Measurements from ENCODE around the gene NRG2. TPM values are rescaled to one million over a fixed set of nuclear protein-coding genes. Genes with fewer than 3 reads are reported as not detected.

The NRG2 gene
- total and polyA plus RNA-seq, 7 experiments from 2014 or later = 0.05 to 0.22 (median 0.12) TPM; not detected in 3

- H3K4me3 Mint-ChIP-seq = no peak overlapping the region
- H3K9me3 ChIP-seq (ENCODE audit: control insufficient read depth in 2 of 3, low read length in 3 of 3) = no peaks in the 10 kb centered on the region
- ChIA-PET CTCF (interaction anchor here (0.7 kb wide), 1 partner anchor 345 kb away, joined by 3 read pairs; no protein-coding TSS in a partner anchor), POLR2A (no interaction called here)
- H3K9me3 Mint-ChIP-seq = no peaks in the 10 kb centered on the region
- H3K4me1 ChIP-seq (ENCODE audit: control insufficient read depth in 2 of 2, insufficient read depth in 2 of 2, low read length in 2 of 2) = no peaks in the 10 kb centered on the region
- no peak for ATAC-seq
- no peaks in the 10 kb centered on the region for H3K36me3 Mint-ChIP-seq
- H3K4me1 Mint-ChIP-seq = no peaks in the 10 kb centered on the region
- intact Hi-C loops (cut with micrococcal nuclease) = loop anchor here in 1 of 2 donors (5.0 to 10.0 kb wide), 2 partner anchors 105 to 122 kb away; no protein-coding TSS in a partner anchor
- H3K27me3 ChIP-seq (ENCODE audit: control insufficient read depth in 2 of 2, insufficient read depth in 2 of 2, low read length in 2 of 2) = no peaks in the 10 kb centered on the region
- no peaks in the 10 kb centered on the region for H3K36me3 ChIP-seq (ENCODE audit: control insufficient read depth in 2 of 3, insufficient read depth in 3 of 3, low read length in 3 of 3)
- H3K27ac Mint-ChIP-seq = no peak overlapping the region
- no peak overlapping the region for H3K4me3 ChIP-seq (ENCODE audit: low read length)
- no peak overlapping the region for H3K27ac ChIP-seq (ENCODE audit: low read depth, low read length)
- no peak for DNase-seq
- H3K27me3 Mint-ChIP-seq = peaks cover 4 to 32% (median 20%) of the 10 kb centered on the region in 5 donors
Observed at GRCh38 chr5:139966856-139967255, 76.2 kb downstream of the NRG2 start.

GRCh38 chr5:139964994-139965565 lies 78.0 kb downstream of the NRG2 start:
- Mint-ChIP-seq H3K9me3 (no peaks in the 10 kb centered on the region), H3K4me3 (no peak overlapping the region), H3K4me1 (no peaks in the 10 kb centered on the region), H3K27me3 (peaks cover 0 to 15% (median 4%) of the 10 kb centered on the region in 5 donors), H3K36me3 (no peaks in the 10 kb centered on the region), H3K27ac (no peak overlapping the region)
- DNase-seq (no peak), ATAC-seq (no peak)
- POLR2A ChIA-PET = no interaction called here
- Histone ChIP-seq H3K9me3 (ENCODE audit: control insufficient read depth in 2 of 3, low read length in 3 of 3) (no peaks in the 10 kb centered on the region), H3K27me3 (ENCODE audit: control insufficient read depth in 2 of 2, insufficient read depth in 2 of 2, low read length in 2 of 2) (no peaks in the 10 kb centered on the region), H3K36me3 (ENCODE audit: control insufficient read depth in 2 of 3, insufficient read depth in 3 of 3, low read length in 3 of 3) (no peaks in the 10 kb centered on the region), H3K4me3 (ENCODE audit: low read length) (no peak overlapping the region), H3K27ac (ENCODE audit: low read depth, low read length) (no peak overlapping the region), H3K4me1 (ENCODE audit: control insufficient read depth in 2 of 2, insufficient read depth in 2 of 2, low read length in 2 of 2) (no peaks in the 10 kb centered on the region)
- CTCF ChIA-PET = interaction anchor here (1.6 kb wide), 1 partner anchor 178 kb away, joined by 4 read pairs; no protein-coding TSS in a partner anchor
- intact Hi-C loops (cut with micrococcal nuclease) = loop anchor here in 1 of 2 donors (5.0 to 10.0 kb wide), 2 partner anchors 103 to 120 kb away; no protein-coding TSS in a partner anchor

GRCh38 chr5:139964266-139964993 lies 78.7 kb downstream of the NRG2 start:
- ChIA-PET POLR2A (no interaction called here), CTCF (interaction anchor here (1.6 kb wide), 1 partner anchor 177 kb away, joined by 4 read pairs; no protein-coding TSS in a partner anchor)
- Histone ChIP-seq H3K4me1 (ENCODE audit: control insufficient read depth in 2 of 2, insufficient read depth in 2 of 2, low read length in 2 of 2) (no peaks in the 10 kb centered on the region), H3K9me3 (ENCODE audit: control insufficient read depth in 2 of 3, low read length in 3 of 3) (no peaks in the 10 kb centered on the region), H3K36me3 (ENCODE audit: control insufficient read depth in 2 of 3, insufficient read depth in 3 of 3, low read length in 3 of 3) (no peaks in the 10 kb centered on the region), H3K4me3 (ENCODE audit: low read length) (no peak overlapping the region), H3K27ac (ENCODE audit: low read depth, low read length) (no peak overlapping the region), H3K27me3 (ENCODE audit: control insufficient read depth in 2 of 2, insufficient read depth in 2 of 2, low read length in 2 of 2) (no peaks in the 10 kb centered on the region)
- Mint-ChIP-seq H3K36me3 (no peaks in the 10 kb centered on the region), H3K27me3 (peaks cover 0 to 10% (median 0%) of the 10 kb centered on the region in 5 donors), H3K27ac (no peak overlapping the region), H3K9me3 (no peaks in the 10 kb centered on the region), H3K4me1 (no peaks in the 10 kb centered on the region), H3K4me3 (no peak overlapping the region)
- intact Hi-C loops (cut with micrococcal nuclease) = loop anchor here in 1 of 2 donors (10.0 kb wide), 1 partner anchor 120 kb away; no protein-coding TSS in a partner anchor
- DNase-seq = no peak
- ATAC-seq = no peak

GRCh38 chr5:139962445-139962844 lies 80.7 kb downstream of the NRG2 start:
- H3K4me1 Mint-ChIP-seq = no peaks in the 10 kb centered on the region
- Histone ChIP-seq H3K36me3 (ENCODE audit: control insufficient read depth in 2 of 3, insufficient read depth in 3 of 3, low read length in 3 of 3) (no peaks in the 10 kb centered on the region), H3K9me3 (ENCODE audit: control insufficient read depth in 2 of 3, low read length in 3 of 3) (no peaks in the 10 kb centered on the region), H3K4me1 (ENCODE audit: control insufficient read depth in 2 of 2, insufficient read depth in 2 of 2, low read length in 2 of 2) (no peaks in the 10 kb centered on the region), H3K27me3 (ENCODE audit: control insufficient read depth in 2 of 2, insufficient read depth in 2 of 2, low read length in 2 of 2) (no peaks in the 10 kb centered on the region), H3K27ac (ENCODE audit: low read depth, low read length) (no peak overlapping the region), H3K4me3 (ENCODE audit: low read length) (no peak overlapping the region)
- no peak overlapping the region for H3K27ac Mint-ChIP-seq
- POLR2A ChIA-PET = no interaction called here
- intact Hi-C loops (cut with micrococcal nuclease) = loop anchor here in 1 of 2 donors (10.0 kb wide), 1 partner anchor 118 kb away; no protein-coding TSS in a partner anchor
- no peaks in the 10 kb centered on the region for H3K9me3 Mint-ChIP-seq
- ATAC-seq (no peak), DNase-seq (no peak)
- H3K27me3 Mint-ChIP-seq = peaks cover 0 to 5% (median 0%) of the 10 kb centered on the region in 5 donors
- no peak overlapping the region for H3K4me3 Mint-ChIP-seq
- no peaks in the 10 kb centered on the region for H3K36me3 Mint-ChIP-seq
- CTCF ChIA-PET = no interaction called here

- H3K9me3 Mint-ChIP-seq = no peaks in the 10 kb centered on the region
- H3K36me3 ChIP-seq (ENCODE audit: control insufficient read depth in 2 of 3, insufficient read depth in 3 of 3, low read length in 3 of 3) = no peaks in the 10 kb centered on the region
- CTCF ChIA-PET = interaction anchor here (1.2 kb wide), 1 partner anchor 8 kb away, joined by 4 read pairs; no protein-coding TSS in a partner anchor
- H3K4me3 Mint-ChIP-seq = no peak overlapping the region
- no peaks in the 10 kb centered on the region for H3K9me3 ChIP-seq (ENCODE audit: control insufficient read depth in 2 of 3, low read length in 3 of 3)
- no peak for ATAC-seq
- no peaks in the 10 kb centered on the region for H3K36me3 Mint-ChIP-seq
- no peak for DNase-seq
- POLR2A ChIA-PET = no interaction called here
- H3K4me1 ChIP-seq (ENCODE audit: control insufficient read depth in 2 of 2, insufficient read depth in 2 of 2, low read length in 2 of 2) = no peaks in the 10 kb centered on the region
- H3K4me1 Mint-ChIP-seq = no peaks in the 10 kb centered on the region
- no peak overlapping the region for H3K4me3 ChIP-seq (ENCODE audit: low read length)
- peaks cover 0 to 5% (median 0%) of the 10 kb centered on the region in 5 donors for H3K27me3 Mint-ChIP-seq
- H3K27ac ChIP-seq (ENCODE audit: low read depth, low read length) = no peak overlapping the region
- H3K27ac Mint-ChIP-seq = no peak overlapping the region
- no peaks in the 10 kb centered on the region for H3K27me3 ChIP-seq (ENCODE audit: control insufficient read depth in 2 of 2, insufficient read depth in 2 of 2, low read length in 2 of 2)
- intact Hi-C loops (cut with micrococcal nuclease) = loop anchor here in 1 of 2 donors (10.0 kb wide), 1 partner anchor 117 kb away; no protein-coding TSS in a partner anchor
Observed at GRCh38 chr5:139961435-139962157, 81.5 kb downstream of the NRG2 start.

- DNase-seq (no peak), ATAC-seq (no peak)
- H3K36me3 Mint-ChIP-seq = no peaks in the 10 kb centered on the region
- CTCF ChIA-PET = interaction anchor here (1.2 kb wide), 1 partner anchor 8 kb away, joined by 4 read pairs; no protein-coding TSS in a partner anchor
- H3K27me3 ChIP-seq (ENCODE audit: control insufficient read depth in 2 of 2, insufficient read depth in 2 of 2, low read length in 2 of 2) = no peaks in the 10 kb centered on the region
- H3K4me1 ChIP-seq (ENCODE audit: control insufficient read depth in 2 of 2, insufficient read depth in 2 of 2, low read length in 2 of 2) = no peaks in the 10 kb centered on the region
- H3K36me3 ChIP-seq (ENCODE audit: control insufficient read depth in 2 of 3, insufficient read depth in 3 of 3, low read length in 3 of 3) = no peaks in the 10 kb centered on the region
- no peak overlapping the region for H3K4me3 ChIP-seq (ENCODE audit: low read length)
- no peaks in the 10 kb centered on the region for H3K4me1 Mint-ChIP-seq
- no peak overlapping the region for H3K4me3 Mint-ChIP-seq
- H3K27ac ChIP-seq (ENCODE audit: low read depth, low read length) = no peak overlapping the region
- H3K9me3 Mint-ChIP-seq = no peaks in the 10 kb centered on the region
- no peak overlapping the region for H3K27ac Mint-ChIP-seq
- intact Hi-C loops (cut with micrococcal nuclease) = loop anchor here in 1 of 2 donors (10.0 kb wide), 1 partner anchor 116 kb away; no protein-coding TSS in a partner anchor
- H3K9me3 ChIP-seq (ENCODE audit: control insufficient read depth in 2 of 3, low read length in 3 of 3) = no peaks in the 10 kb centered on the region
- H3K27me3 Mint-ChIP-seq = peaks cover 0 to 9% (median 4%) of the 10 kb centered on the region in 5 donors
- POLR2A ChIA-PET = no interaction called here
Observed at GRCh38 chr5:139960723-139961383, 82.2 kb downstream of the NRG2 start.
